ENCODE data around the gene RMI1. TPM values are rescaled to one million over a fixed set of nuclear protein-coding genes. Genes with fewer than 3 reads are reported as not detected.

RMI1 gene
- total and polyA plus RNA-seq, 10 of the 15 experiments (the other 5 are each of a cell fraction or from before 2014, with no cell fraction given): 3.6 to 34.1 (median 16.1) TPM

GRCh38 chr9:83999141-83999918 lies 18.7 kb downstream of the RMI1 start:
- Histone ChIP-seq H3K4me3 (no peak overlapping the region), H3K27me3 (replicated peaks in 1 of 2; ENCODE audit: control insufficient read depth in 2 of 2, insufficient read depth in 2 of 2, low read length in 1 of 2) (no peaks in the 10 kb centered on the region), H3K36me3 (ENCODE audit: control insufficient read depth in 2 of 2, insufficient read depth in 2 of 2, low read length in 1 of 2) (peaks cover 0 to 2% of the 10 kb centered on the region in 2 experiments; a peak in 2 of 4 replicates), H3K4me2 (ENCODE audit: control insufficient read depth, insufficient read depth) (no peak overlapping the region), H3K4me1 (ENCODE audit: control insufficient read depth, insufficient read depth, low read length) (peaks cover 3% of the 10 kb centered on the region; the same call in 1 of the 2 replicates), H2AFZ (ENCODE audit: control insufficient read depth, low read depth, low read length) (no peak overlapping the region), H4K20me1 (ENCODE audit: control insufficient read depth, insufficient read depth) (no peaks in the 10 kb centered on the region), H3K9me3 (replicated peaks; ENCODE audit: control insufficient read depth, insufficient read depth, low read length) (no peaks in the 10 kb centered on the region), H3K9ac (ENCODE audit: control insufficient read depth, insufficient read depth, low read length) (no peak overlapping the region), H3K27ac (ENCODE audit: control insufficient read depth, insufficient read depth) (no peak overlapping the region), H3K79me2 (ENCODE audit: control insufficient read depth, insufficient read depth, low read length) (peaks cover 4% of the 10 kb centered on the region)
- ChIA-PET POLR2A (no interaction called here), SMC1A (ENCODE audit: uncharacterized antibody, unreplicated experiment) (no interaction called here), RAD21 (ENCODE audit: unreplicated experiment) (no interaction called here), CTCF (no interaction called here)
- 97% methylated on average over 2 of the region's 2 CpGs for whole genome bisulfite sequencing (ENCODE audit: insufficient coverage, insufficient replicate concordance, low lambda C conversion rate, missing lambda C conversion rate)
- DNase-seq (ENCODE audit: low read depth, low spot score) (no peak), FAIRE-seq (peak; percentile 62), ATAC-seq (no peak)
- in situ Hi-C loops (cut with MboI): loop anchor here (25.0 kb wide), 1 partner anchor 763 kb away; no protein-coding TSS in a partner anchor
- no TSS peak for BruUV-seq (replicated peaks)
- intact Hi-C loops (cut with micrococcal nuclease; ENCODE audit: unreplicated experiment): no loop called here
- TF ChIP-seq PAX5 (IDR thresholded peaks at IDR 0.05; ENCODE audit: borderline replicate concordance, low read depth, low read length) (no peak), CTCF (IDR thresholded peaks at IDR 0.05 in 2 of 3, conservative IDR thresholded peaks at IDR 0.05 in 1 of 3; ENCODE audit: control insufficient read depth in 2 of 3, extremely low read depth in 1 of 3, insufficient read depth in 1 of 3, low read depth in 3 of 3, low read length in 3 of 3) (no peak), SREBF1 (IDR thresholded peaks at IDR 0.05; ENCODE audit: low read length) (no peak), SMAD1 (IDR thresholded peaks at IDR 0.05; ENCODE audit: low read depth, partially characterized antibody) (no peak), POLR2AphosphoS5 (IDR thresholded peaks at IDR 0.05; ENCODE audit: low read length) (no peak), MAX (IDR thresholded peaks at IDR 0.05; ENCODE audit: low read depth, low read length) (no peak), NKRF (conservative IDR thresholded peaks at IDR 0.05) (no peak), MLLT1 (IDR thresholded peaks at IDR 0.05) (no peak), POLR2A (IDR thresholded peaks at IDR 0.05; ENCODE audit: low read depth, low read length) (no peak), ZZZ3 (IDR thresholded peaks at IDR 0.05; ENCODE audit: control insufficient read depth, insufficient read length, low read depth) (no peak), SP1 (IDR thresholded peaks at IDR 0.05; ENCODE audit: low read depth, low read length) (no peak), PBX3 (IDR thresholded peaks at IDR 0.05; ENCODE audit: insufficient replicate concordance, low read depth, low read length) (no peak), MTA2 (IDR thresholded peaks at IDR 0.05; ENCODE audit: low read depth) (no peak), SPI1 (IDR thresholded peaks at IDR 0.05; ENCODE audit: borderline replicate concordance, insufficient read depth, low read depth, low read length) (no peak), RAD51 (IDR thresholded peaks at IDR 0.05) (no peak), ZNF207 (IDR thresholded peaks at IDR 0.05; ENCODE audit: borderline replicate concordance) (no peak)
